GM12865 (cell line): ENCODE data around the gene SNAPC4.

ENCODE experiments used
- DNase-seq: peaks from one replicate; pipeline ENCODE4 v3.0.0; 2010; ENCODE audit warnings: low read depth
- H3K4me3 ChIP-seq: 2 replicates; pipeline ENCODE4 v1.5.1; 2011; ENCODE audit warnings: mild to moderate bottlenecking, low read depth, low read length, control low read depth
- CTCF ChIP-seq: IDR thresholded peaks from 2 replicates; pipeline ENCODE4 v1.5.1; 2011; ENCODE audit warnings: low read length, control low read depth, low read depth, inconsistent platforms; ENCODE audit not compliant: insufficient read depth; ENCODE audit errors: missing control alignments

Gene SNAPC4

GRCh38 chr9:136418182-136419091 lies 18.5 kb upstream of the SNAPC4 start:
- no peak overlapping the region for H3K4me3 ChIP-seq
- DNase-seq = no peak
- TF ChIP-seq CTCF = no peak

DNA sequence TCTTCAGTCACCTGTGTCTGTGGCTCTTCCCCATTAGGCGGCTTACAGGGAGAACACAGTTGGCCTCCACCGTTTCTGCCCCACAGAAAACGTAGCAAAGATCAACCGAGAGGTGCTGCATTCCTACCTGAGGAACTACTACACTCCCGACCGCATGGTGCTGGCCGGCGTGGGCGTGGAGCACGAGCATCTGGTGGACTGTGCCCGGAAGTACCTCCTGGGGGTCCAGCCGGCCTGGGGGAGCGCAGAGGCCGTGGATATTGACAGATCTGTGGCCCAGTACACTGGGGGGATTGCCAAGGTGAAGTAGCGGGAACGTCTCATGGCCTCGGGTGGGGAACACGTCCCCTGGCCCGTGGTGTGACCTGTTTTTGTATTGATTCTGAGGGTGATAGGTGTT lies 16.9 kb upstream of the SNAPC4 start:
- TF ChIP-seq CTCF = no peak
- no peak for DNase-seq
- H3K4me3 ChIP-seq = no peak overlapping the region

DNA sequence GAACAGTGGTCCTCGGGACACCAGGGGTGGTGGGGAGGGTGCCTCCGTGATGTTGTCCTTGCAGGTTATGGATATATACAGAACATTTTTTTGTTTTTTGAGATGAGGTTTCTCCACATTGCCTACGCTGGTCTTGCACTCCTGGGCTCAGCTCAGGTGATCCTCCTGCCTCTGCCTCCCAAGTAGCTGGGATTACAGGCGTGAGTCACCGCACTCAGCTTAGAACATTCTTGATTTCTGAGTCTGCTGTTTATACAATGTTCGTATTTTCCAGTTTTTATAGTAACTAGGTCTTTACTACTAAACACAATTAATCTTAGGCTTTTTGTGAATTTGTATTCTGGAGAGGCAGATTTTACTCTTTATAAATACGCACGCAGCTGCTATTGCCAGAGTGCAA lies 16.5 kb upstream of the SNAPC4 start:
- H3K4me3 ChIP-seq = no peak overlapping the region
- no peak for DNase-seq
- TF ChIP-seq CTCF = no peak

DNA sequence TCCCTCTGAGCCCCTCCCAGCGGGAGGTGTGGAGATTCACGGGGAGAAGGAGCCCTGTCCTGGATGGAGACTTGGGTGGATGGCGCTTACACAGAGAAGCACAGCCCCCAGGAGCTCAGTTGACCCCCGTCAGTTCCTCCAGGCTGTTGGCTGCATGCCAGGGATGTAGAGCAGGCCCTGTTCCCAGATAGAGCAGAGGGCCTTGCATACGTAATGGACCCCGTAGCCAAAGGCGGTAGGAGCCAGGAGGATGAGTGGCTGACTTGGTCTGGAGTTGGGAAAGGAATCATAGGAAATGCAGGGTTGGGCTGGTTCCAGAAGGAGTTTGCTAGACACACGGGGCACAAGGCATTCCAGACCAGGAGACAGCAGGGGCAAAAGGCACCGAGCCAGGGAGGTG lies 13.0 kb upstream of the SNAPC4 start:
- no peak overlapping the region for H3K4me3 ChIP-seq
- no peak for DNase-seq
- no peak for TF ChIP-seq CTCF

- H3K4me3 ChIP-seq = peak overlapping the region; percentile 72
- DNase-seq = no peak
- no peak for TF ChIP-seq CTCF
These were observed 11.4 kb upstream of the SNAPC4 start for GRCh38 chr9:136411378-136411777.

DNA sequence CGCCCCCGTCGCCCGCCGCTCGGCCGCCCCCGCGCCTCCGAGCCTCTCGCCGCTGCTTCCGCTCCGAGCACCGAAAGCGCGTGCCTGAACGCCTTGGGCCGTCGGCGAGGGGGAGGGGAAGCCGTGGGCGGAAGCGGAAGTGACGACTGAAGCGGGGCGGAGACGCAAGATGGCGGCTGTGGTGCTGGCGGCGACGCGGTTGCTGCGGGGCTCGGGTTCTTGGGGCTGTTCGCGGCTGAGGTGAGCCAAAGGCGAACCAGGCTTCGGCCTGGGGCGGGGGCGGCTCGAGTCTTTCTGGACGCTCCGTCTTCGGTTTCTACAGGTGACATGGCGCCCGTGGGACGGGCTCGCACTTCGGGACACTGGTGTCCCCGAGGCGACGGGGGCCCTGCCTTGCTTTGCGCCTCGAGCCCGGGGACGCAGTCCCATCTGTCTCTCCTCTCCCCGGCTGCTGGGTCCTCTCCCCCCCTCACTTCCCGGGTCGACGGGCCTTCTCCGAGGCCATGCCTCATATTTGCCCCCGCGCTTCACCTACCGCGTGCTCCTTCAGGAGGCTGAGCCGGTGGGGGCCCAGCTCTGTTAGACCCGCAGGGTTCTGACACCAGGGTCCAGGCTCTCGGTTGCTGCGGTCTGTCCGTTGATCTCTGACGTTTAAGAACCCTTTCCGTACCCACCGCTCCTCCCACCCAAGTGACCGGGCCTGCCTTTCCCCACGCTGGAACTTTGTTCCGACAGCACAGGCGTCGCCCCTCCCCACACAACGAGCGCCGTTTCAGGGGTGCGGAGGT lies 10.7 kb upstream of the SNAPC4 start, which contains the start of the genes ENTR1 and PMPCA:
ENTR1 (minus strand) TSS at position 115 of the 788 bp plus-strand sequence. CDS start 217 bp downstream, outside the sequence.
PMPCA (plus strand) TSS at position 159 of the 788 bp plus-strand sequence; CDS start at position 170, 11 bp downstream.
- H3K4me3 ChIP-seq = peak within 1 kb of the TSS; percentile 78
- peak; percentile 94 for DNase-seq
- no peak for TF ChIP-seq CTCF
